Measurements from ENCODE around the gene RER1. TPM values are rescaled to one million over a fixed set of nuclear protein-coding genes. Genes with fewer than 3 reads are reported as not detected.

RER1 gene
- total and polyA plus RNA-seq, 7 donors: 68.8 to 119 (median 90.0) TPM

- peaks cover 5% of the 10 kb centered on the region for H3K9me3 ChIP-seq
- H3K4me3 ChIP-seq: no peak overlapping the region
- ATAC-seq: no peak
- TF ChIP-seq, protein P1, sequence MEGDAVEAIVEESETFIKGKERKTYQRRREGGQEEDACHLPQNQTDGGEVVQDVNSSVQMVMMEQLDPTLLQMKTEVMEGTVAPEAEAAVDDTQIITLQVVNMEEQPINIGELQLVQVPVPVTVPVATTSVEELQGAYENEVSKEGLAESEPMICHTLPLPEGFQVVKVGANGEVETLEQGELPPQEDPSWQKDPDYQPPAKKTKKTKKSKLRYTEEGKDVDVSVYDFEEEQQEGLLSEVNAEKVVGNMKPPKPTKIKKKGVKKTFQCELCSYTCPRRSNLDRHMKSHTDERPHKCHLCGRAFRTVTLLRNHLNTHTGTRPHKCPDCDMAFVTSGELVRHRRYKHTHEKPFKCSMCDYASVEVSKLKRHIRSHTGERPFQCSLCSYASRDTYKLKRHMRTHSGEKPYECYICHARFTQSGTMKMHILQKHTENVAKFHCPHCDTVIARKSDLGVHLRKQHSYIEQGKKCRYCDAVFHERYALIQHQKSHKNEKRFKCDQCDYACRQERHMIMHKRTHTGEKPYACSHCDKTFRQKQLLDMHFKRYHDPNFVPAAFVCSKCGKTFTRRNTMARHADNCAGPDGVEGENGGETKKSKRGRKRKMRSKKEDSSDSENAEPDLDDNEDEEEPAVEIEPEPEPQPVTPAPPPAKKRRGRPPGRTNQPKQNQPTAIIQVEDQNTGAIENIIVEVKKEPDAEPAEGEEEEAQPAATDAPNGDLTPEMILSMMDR (IDR thresholded peaks at IDR 0.05): no peak
- no peaks in the 10 kb centered on the region for H3K36me3 ChIP-seq (ENCODE audit: insufficient read depth in 1 of 2, low read depth in 1 of 2)
- no peaks in the 10 kb centered on the region for H3K4me1 ChIP-seq
- DNase-seq: no peak
- intact Hi-C loops (cut with DNase I): no loop called here
- H3K27ac ChIP-seq: no peak overlapping the region
- no peaks in the 10 kb centered on the region for H3K27me3 ChIP-seq (ENCODE audit: insufficient read depth in 3 of 3, low read length in 2 of 3)
- WGBS, 3 donors: 67 to 70% (median 67%) methylated on average over 11 of the region's 11 CpGs
Measured at GRCh38 chr1:2360588-2361364, 30.9 kb upstream of the RER1 start.

GRCh38 chr1:2363847-2364513 lies 27.7 kb upstream of the RER1 start:
- no peak for DNase-seq
- TF ChIP-seq, protein P1 (IDR thresholded peaks at IDR 0.05): no peak
- H3K36me3 ChIP-seq (ENCODE audit: insufficient read depth in 1 of 2, low read depth in 1 of 2): no peaks in the 10 kb centered on the region
- WGBS, 3 donors: 96 to 100% (median 100%) methylated on average over 2 of the region's 2 CpGs
- H3K27me3 ChIP-seq (ENCODE audit: insufficient read depth in 3 of 3, low read length in 2 of 3): no peaks in the 10 kb centered on the region
- peaks cover 5% of the 10 kb centered on the region for H3K9me3 ChIP-seq
- H3K4me3 ChIP-seq: no peak overlapping the region
- no peaks in the 10 kb centered on the region for H3K4me1 ChIP-seq
- ATAC-seq: no peak
- intact Hi-C loops (cut with DNase I): no loop called here
- no peak overlapping the region for H3K27ac ChIP-seq

GRCh38 chr1:2368053-2368744 lies 23.4 kb upstream of the RER1 start:
- TF ChIP-seq, protein P1 (IDR thresholded peaks at IDR 0.05): no peak
- intact Hi-C loops (cut with DNase I): no loop called here
- Histone ChIP-seq H3K36me3 (ENCODE audit: insufficient read depth in 1 of 2, low read depth in 1 of 2) (no peaks in the 10 kb centered on the region), H3K9me3 (peaks cover 5% of the 10 kb centered on the region), H3K27ac (no peak overlapping the region), H3K27me3 (ENCODE audit: insufficient read depth in 3 of 3, low read length in 2 of 3) (no peaks in the 10 kb centered on the region), H3K4me1 (no peaks in the 10 kb centered on the region), H3K4me3 (no peak overlapping the region)
- DNase-seq (no peak), ATAC-seq (no peak)
- 91 to 92% (median 91%) methylated on average over 8 of the region's 8 CpGs for WGBS, 3 donors

DNA sequence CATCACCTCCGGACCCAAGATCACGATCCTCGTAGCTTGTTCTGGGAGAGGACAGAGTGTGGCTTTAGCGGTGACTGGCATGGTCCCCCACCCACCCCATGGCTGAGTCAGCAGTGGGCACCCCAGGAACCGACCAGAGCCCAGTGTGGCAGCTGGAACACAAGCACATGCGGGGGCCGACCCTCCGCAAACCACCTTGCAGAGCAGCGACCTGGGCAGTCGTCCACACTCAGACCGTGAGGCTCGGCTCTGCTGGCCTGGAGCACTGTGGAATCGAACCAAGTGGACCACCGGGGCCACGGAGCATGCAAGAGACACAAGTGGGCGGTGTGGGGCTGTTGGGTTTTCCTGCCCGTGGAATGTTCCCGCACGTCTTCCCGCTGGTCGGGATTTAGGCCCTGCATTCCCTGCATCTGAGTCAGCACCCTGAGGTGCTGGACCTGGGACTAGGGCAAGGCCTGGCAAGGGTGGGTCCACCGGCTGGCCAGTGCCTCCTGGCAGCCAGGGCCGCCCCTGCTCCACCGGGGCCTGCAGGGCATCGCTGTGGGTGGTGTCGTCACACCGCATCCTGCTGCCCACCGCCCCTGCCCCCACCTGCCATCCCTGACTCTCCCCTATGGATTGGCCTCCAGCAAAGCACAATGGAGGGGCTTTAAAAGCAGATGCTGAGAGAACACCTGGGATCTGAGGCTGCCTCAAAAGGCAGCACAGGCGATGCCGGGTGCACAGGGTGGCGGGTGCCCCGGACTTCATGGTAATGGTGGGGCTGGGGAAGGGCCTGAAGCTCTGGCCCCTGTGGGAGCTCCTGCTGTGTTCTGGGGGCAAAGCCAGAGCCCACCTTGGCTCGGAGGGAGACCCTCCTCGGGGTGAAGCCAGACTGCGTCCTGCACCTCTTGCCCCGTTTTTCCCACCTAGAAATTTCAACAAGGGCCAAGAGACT lies 18.8 kb upstream of the RER1 start:
- no peak for ATAC-seq
- intact Hi-C loops (cut with DNase I): no loop called here
- no peaks in the 10 kb centered on the region for H3K4me1 ChIP-seq
- no peaks in the 10 kb centered on the region for H3K9me3 ChIP-seq
- DNase-seq: peak in 1 of 2 donors; percentile 26
- H3K27ac ChIP-seq: no peak overlapping the region
- TF ChIP-seq, protein P1 (IDR thresholded peaks at IDR 0.05): no peak
- H3K4me3 ChIP-seq: no peak overlapping the region
- no peaks in the 10 kb centered on the region for H3K27me3 ChIP-seq (ENCODE audit: insufficient read depth in 3 of 3, low read length in 2 of 3)
- no peaks in the 10 kb centered on the region for H3K36me3 ChIP-seq (ENCODE audit: insufficient read depth in 1 of 2, low read depth in 1 of 2)
- WGBS, 3 donors: 89 to 93% (median 91%) methylated on average over 32 to 36 of the region's 36 CpGs

Measured in psoas muscle (tissue), 8 donors.